Activated T-cell treated with anti-CD3 and anti-CD28 coated beads for 4 hours (primary cell): Measurements from ENCODE around the gene ATP1A1.

Experiments used
- DNase-seq: peaks from one replicate; pipeline ENCODE4 v3.0.0-alpha.2; 2020

The ATP1A1 gene

DNA sequence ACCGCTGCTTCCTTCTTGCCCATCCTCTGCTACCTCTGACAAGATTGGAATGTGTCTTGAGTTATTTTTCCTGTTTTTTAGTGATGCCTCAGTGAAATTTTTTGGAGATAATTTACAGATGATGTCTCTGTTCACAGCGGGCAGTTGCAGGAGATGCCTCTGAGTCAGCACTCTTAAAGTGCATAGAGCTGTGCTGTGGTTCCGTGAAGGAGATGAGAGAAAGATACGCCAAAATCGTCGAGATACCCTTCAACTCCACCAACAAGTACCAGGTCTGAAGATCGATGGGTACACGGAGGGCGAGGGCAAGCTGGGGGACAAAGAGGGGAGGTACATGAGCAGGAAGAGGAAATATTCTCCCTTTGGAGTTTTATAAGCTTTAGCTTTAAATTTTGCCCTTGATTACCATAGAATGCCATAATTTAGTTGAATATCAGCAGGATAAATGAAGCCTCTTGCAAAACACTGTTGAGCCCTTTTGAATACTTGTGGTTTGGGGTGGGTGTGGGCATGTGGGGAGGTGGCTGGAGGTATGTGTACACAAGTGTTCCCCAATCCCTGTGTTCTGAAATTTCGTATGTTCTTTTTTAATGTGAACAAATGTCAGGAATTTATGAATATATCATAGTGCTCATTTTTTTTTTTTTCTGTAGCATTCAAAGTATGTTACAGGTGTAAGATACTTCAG, 19.8 kb downstream of the ATP1A1 start:
- DNase-seq: no peak

DNA sequence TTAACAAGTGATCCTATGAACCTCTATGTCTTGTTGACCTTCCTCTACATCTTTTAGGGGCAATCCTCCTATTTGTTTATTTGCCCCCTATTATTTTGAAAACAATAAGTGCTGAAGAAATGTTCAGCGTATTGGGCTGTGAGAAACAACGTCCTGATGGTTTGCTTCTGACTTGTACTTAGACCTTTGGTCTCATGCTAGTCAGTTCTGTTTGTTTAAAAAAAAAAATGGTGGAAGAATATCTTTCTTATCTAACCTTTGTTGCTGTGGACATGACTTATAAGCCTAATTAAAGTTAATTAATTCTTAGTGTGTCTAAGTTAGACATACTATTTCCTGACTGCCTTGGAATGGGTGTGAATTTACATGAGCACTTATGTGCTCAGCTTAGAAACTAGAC, 20.7 kb downstream of the ATP1A1 start:
- DNase-seq: no peak

DNA sequence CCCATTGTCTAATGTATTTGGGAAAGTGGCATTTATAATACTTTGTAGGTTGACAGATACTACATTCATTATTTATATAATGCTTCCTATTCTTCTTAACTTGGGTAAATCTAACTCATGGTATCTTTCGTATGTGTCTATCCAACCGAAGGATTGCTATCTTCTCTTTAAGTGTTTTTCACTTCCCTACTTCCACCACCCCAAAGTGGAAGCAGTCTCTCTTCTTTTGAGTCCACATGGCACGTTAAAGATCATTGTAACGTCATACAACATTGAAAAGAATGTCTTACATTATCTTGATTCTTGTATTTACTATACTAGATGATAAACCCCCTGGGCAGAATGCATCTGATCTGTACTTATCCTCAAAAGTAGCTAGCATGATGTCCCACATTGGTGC, 21.2 kb downstream of the ATP1A1 start:
- no peak for DNase-seq

DNA sequence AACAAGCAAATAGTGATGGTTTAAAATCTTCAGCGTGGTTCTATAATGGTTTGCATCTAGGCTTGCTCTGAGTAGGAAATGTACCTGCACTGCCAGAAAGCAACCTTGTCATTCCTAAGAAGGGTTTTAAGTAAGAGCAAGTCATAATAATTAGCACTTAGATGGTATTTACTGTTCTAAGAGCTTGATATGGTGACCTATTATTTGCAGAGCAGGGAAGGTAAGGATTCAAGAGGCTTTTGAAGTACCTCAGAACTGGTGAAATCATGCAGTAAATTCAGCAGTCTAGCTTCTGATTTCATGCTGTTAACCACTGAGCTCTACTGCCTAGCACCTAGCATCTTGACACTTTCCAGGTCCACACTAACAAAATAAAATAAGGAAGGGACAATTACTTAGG, 23.7 kb downstream of the ATP1A1 start:
- no peak for DNase-seq

DNA sequence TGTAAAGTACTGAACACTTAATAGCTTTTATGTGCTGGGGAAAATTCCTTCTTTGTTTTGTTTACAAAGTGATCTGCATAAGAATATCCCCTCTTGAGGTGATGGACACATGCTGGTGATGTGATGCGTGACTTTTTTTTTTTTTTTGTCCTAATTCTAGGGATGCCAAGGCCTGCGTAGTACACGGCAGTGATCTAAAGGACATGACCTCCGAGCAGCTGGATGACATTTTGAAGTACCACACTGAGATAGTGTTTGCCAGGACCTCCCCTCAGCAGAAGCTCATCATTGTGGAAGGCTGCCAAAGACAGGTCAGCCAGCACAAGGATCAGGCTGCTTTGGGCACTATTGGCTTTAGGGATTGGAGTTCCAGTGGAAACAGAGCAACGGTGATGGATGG, 24.7 kb downstream of the ATP1A1 start:
- no peak for DNase-seq

DNA sequence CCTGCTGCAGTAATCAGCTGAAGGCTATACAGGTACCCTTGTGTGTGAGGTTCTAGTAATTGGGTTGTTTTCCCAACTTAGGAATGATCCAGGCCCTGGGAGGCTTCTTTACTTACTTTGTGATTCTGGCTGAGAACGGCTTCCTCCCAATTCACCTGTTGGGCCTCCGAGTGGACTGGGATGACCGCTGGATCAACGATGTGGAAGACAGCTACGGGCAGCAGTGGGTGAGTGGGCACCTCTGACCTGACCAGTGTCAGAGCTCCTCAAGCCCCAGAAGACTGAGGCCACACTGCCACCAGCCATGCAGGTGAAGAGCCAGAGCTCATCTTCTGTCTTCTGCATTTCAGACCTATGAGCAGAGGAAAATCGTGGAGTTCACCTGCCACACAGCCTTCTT, 27.7 kb downstream of the ATP1A1 start:
- no peak for DNase-seq

DNA sequence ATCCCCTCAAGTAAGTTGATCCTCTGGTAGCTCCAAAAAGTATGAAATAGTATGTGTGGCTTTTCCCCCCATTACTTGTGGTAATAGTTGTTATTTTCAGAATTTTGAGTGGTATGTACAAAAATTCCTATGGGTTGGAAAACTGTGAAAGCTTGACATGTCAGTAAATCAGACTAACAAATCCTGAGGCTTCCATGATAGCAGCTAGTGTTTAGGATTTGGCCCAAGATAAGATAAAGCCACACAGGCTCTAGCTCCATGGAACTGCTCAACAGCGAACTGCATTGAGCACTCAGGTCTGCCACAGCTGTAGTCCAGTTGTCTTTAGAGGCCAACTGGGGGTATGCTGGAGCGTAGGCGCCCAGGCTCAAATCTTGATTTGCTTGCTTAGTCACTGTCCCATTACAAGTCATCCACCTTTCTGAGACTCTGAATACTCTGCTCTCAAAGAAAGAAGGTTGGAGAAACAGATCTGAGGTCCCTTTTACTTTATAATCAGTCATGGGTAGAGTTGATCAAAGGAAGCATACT, 28.7 kb downstream of the ATP1A1 start:
- DNase-seq: no peak

DNA sequence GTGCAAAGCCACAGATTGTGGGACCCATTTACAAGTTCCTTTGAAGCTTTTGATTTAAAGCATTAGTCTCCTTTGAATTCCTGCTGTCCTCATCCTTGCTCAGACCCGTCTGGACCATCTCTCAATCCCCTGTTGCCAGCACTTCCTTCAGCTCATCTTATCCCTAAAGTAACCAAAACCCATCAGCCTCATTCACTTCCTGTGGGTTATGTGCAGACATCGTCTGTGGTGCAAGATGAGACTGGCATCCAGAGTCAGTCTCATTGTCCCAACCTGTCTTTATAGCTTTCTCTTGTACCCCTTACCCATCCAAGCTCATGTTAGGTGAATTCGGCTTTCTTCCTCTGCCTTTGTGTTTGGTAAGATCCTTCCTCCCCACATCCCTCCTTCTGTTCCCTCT, 29.3 kb downstream of the ATP1A1 start:
- DNase-seq: no peak

DNA sequence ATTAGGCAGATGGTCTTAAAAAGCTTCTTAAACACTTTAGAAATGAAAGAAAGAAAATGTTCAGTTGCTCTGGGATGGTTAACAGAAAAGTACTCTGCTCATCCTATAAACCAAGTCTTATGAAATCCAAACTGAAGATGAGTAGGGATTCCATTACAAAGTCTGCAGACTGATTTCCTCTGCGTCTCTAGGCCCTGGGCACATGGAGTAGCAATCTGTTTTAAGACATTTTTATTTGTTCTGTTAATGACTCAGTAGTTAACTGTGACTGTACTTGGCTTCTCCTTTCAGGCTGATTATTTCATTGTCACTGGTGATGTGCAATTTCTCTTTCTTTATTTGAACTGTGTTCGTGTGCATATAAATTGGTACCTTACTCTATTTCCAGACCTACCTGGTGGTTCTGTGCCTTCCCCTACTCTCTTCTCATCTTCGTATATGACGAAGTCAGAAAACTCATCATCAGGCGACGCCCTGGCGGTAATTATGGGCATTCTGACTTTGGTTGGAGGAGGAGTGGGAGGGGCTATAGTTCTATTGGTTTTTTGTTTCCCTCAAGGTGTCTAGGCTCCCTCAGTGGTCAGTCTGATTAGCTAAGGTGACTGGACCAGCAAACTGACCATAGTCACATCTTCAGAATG, 30.6 kb downstream of the ATP1A1 start:
- no peak for DNase-seq

DNA sequence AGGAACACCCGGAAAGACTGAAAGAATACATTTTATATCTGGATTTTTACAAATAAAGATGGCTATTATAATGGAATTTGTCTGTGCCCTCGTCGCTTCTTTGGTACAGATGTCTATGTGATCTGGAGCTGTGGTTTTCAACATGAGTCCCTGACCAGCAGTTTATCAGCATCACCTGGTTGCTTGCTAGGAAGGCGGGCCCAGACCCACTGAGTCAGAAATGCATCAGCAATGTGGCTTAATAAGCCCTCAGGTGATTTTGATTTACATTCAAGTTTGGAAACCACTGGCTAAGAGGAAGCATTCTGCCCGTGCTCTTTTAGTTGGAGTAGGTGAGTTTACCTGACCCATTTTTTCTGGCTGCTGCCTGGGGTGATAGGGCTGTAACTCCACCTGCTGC, 31.7 kb downstream of the ATP1A1 start:
- DNase-seq: no peak

DNA sequence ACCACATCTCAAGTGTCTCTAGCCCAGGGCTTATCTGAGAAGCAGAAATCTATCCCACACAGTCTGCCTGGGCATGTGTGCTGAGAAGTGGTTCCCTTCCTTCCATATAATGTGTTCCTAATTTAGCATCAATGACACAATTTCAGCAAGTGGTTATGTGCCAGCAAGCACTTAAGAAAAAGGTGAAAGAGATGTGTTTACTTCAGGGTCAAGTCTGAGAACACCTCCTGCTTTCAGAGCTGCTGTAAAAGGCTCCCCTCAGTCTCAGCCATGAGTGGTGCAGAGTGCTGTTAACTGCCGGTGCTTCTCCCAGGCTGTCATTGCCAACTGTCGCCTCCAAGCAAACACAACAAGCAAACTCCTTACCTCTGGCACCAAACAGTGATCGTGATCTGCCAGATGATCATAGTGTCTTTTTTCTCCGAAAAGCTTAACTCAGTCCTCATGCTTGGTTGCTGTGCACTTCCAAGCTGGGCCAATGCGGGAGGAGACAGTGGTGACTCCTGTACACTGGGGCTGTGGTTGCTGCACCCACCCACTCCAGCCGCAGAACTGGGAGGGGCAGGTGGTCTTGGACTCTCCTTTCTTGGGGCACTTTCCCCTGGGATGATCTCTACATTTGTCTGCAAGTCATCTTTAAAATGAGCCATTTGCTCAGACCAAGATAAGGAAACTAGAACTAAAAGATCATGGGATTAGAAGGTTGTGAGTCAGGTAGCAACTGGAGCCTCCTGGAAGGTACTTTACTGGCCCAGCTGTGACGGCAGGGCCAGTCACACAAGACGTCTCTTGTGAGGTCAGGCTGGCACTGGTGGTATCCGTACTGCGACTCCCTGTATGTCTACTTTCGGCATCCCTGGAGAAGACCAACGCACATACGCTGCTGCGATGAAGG, 32.4 kb downstream of the ATP1A1 start:
- no peak for DNase-seq

DNA sequence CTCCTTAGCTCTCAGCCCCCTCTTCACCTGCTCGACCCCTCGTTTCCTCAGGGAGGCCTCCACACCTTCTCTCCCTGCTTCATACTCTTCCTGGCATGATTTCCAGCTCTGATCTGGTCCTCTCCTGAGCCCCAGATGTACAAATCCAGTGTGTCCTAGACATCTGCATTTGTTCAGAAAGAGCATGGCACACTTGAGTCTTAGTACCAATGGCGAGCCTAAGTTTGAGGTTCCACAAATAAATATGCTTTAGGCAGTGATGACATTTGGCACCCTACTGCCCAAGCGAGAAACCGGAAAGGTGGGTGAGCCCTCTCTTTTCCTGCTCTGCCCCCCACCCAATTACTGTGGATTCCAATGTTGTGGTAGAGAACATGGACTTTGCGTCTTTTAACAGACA, 34.0 kb downstream of the ATP1A1 start:
- no peak for DNase-seq

DNA sequence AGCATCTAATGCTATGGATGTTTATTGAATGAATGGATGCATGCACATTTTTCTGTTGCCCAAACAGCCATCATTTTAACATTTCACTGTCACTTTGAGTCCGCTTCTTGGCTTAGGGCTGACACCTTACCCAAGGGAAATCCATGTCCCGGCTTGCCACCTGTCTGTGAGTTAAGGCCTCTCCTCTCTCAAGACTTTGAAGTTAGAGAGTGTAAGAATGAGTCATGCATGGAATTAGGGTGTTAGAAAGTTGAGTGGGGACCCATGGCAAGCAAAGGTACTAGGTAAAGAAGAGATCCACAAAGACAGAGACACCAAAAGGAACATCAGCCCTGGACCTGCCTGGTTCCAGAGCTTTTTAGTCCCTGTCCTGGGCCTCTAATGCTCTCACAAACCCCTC, 35.1 kb downstream of the ATP1A1 start:
- DNase-seq: no peak

DNA sequence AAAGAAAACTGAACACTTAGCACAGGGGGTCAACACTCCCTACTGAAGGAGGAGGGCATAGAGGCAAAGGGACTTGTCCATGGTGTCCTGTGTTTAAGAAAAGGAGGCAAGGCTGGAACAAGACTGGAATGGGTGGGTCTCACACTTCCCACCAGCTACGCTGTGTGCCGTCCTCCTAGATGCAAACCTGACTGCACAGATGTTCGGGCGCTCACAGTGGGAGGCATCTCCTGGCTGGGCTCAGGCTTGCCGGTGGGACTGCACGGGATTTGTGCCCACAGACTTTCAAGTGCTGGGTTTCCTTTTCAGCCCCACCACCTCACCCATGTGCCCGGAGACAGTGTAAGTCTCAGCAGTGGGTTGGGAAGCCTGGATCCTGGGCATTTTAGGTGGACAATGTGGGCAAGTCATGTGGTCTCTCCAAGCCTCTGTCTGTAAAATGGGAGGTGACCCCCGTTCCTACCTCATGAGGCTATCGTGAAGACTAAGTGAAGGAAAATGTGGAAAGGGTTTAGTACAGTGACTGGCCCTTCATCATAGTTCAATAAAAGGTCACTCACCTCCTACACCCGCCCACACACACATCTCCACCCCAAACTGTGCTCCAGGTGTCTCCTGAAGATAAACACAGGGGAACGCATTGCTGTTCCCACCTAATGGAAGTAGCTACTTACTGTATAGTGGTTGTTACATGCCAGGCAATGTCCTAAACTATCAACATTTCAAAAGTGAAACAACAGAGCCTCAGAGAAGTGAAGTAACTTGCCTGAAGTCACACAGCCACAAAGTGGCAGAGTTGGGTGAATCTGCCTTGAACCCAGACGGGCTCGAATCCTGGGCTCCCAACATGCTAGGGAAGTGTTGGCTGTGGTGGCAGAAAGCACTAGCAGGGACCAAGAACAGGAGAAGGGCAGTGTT, 36.0 kb downstream of the ATP1A1 start:
- no peak for DNase-seq

DNA sequence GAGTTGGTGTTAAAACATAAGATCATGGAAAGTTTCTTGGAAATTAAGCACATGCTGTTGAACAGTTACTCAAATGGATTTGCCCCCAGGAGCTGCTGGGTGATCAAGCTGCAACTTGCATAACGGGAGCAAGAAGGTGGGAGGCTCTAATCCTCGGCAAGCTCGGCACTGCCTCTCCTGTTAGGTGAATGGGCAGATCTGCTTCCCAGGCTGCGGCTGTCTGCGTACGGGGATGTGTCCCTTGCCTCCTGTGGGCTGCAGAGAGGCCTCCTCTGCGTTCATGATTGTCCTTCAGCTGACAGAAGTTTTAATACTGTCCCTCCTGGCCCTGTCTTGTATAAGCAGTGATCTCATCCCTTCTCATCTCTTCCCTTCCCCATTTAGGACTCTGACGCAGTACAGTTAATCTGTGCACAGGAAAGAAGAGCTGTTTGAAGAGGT, 36.7 kb downstream of the ATP1A1 start:
- no peak for DNase-seq

DNA sequence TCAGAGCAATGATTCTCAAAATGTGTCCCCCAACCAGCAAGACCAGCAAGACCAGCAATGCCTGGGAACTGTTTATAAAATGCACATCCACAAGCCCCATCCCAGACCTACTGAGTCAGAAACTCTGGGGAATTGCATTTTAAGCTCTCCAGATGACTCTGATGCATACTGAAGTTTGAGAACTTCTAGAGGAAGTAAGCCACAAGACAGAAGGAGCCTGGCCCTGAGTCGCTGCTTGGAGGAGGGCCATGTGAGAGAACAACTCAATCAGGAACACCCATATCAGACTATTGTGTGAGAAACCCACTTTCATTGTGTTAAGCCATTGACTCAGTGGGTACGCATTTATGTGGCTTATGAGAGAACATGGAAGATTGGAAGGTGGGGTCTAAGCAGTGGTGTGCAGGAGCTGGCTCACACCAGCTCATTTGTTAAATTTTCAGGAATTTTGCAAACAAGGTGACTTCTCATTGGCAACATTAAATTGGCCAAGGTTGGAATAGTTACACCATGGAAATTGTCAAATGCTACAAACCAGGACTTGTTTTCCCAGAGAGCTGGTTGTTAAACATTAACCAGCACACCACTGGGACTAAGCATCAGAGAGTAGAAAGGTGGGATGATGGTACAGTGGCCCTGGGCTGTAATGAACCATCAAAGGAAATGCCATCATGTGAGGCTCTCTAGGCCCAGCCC, 38.9 kb downstream of the ATP1A1 start:
- no peak for DNase-seq

DNA sequence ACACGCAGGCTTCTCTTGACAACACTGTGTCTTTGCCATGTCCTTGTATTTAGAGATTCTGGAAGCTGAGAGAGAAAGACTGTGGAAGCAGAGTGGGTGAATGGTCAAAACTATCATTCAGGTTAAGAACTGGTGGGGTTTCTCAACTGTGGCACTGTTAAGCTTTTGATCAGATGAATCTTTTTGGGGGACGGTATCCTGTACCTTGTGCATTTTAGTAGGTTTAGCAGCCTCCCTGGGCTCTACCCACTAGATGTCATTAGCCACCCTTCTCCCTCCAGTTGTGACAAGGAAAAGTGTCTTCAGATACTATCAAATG, 39.4 kb downstream of the ATP1A1 start:
- no peak for DNase-seq

DNA sequence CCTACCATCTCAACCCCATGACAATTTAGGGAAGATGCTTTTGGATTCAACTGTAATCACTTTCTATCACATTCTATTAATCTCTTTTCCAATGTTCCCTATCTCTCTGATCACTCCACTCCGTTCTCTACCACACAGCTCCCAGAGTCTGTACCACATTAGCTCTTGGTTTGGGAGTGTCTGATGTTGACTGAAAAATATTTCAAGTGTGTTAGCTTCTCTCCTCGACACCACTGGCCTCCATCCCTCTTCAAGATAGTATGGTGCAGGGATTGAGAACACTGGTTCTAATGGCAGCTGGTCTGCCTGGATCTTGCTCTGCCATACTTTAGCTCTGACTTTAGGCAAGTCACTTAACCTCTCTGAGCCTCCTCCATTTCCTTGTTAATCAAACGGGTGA, 39.9 kb downstream of the ATP1A1 start:
- DNase-seq: no peak

DNA sequence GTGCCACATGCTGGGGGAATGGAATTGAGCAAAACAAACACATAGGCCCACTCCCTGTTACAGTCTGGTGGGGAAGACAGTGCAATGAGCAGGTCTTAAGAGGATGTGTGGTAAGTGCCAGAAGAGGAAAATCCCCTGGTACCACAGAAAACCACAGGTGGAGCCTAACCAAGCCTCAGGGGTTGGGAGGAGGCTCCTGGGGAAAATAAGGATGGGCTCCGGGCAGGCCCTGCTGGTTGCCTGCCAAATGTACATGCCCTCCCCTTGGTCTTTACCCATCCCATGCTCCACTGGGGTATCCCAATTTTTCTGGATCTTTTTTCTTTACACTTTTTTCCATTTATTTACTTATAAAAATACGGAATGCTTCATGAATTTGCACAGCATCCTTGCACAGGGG, 40.4 kb downstream of the ATP1A1 start:
- no peak for DNase-seq

DNA sequence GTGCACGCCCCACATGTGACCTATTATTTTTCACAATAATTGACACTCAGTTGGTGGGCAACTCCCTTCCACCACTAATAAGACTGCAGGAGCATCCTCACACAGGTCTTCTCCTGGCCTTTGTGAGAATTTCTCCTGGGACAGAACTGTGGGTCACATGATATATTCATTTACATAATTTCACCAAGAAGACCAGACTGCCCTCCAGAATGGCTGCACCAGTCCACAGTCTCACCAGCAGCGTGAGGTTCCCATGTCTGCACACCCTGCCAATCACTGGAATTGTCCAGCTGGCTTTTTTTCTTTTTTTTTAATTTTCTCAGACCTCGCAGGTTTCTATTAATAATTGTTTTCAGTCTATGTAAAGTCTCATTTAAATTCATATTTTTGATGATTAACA, 41.3 kb downstream of the ATP1A1 start:
- no peak for DNase-seq

DNA sequence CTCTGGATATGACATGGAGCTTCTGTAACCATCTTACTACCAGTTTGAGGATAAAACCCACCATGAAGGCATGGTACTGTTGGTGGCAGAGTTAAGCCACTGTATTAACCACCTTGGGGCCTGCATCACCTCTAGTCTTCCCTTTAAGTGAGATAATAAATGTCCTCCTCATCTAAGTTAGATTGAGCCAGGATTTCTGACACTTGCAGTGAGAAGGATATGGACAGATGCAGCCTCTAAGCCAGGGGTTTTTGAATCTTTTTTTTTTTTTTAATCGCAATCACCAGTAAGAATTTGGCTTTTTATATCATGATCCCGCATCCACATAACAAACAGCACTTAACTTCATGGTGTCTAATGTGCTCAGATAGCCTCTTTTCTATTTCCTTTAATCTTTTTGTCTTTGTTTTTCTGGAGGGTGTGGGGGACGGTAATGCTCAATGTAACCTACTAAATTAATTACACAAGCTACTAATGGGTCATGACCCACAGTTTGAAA, 42.2 kb downstream of the ATP1A1 start:
- DNase-seq: no peak
